GM12892 (cell line): ENCODE data around the gene LRRC56.

Experiments used
- DNase-seq: peaks from one replicate; pipeline ENCODE4 v3.0.0; 2011; ENCODE audit not compliant: insufficient read length
- FAIRE-seq: peaks from 2 replicates; lab custom pipeline; 2011; peaks lifted over from hg19 to GRCh38; lab: Jason Lieb, UNC
- POLR2A ChIP-seq: IDR thresholded peaks from 2 replicates; pipeline ENCODE4 v1.6.1; 2011; ENCODE audit warnings: low read depth, low read length, control low read depth
- POLR2AphosphoS5 ChIP-seq: IDR thresholded peaks from 2 replicates; pipeline ENCODE4 v1.6.1; 2011; ENCODE audit warnings: low read depth, low read length, control low read depth
- TAF1 ChIP-seq: IDR thresholded peaks from 2 replicates; pipeline ENCODE4 v1.6.1; 2011; ENCODE audit warnings: low read depth, mild to moderate bottlenecking, control low read depth, low read length, borderline replicate concordance

LRRC56 gene

GRCh38 chr11:538431-539051, 1.2 kb downstream of the LRRC56 start:
- DNase-seq = no peak
- FAIRE-seq = no peak
- TF ChIP-seq TAF1 = no peak
- no peak for TF ChIP-seq POLR2A
- no peak for TF ChIP-seq POLR2AphosphoS5

GRCh38 chr11:539971-540481, 2.7 kb downstream of the LRRC56 start:
- DNase-seq = no peak
- no peak for FAIRE-seq
- TF ChIP-seq TAF1 = no peak
- no peak for TF ChIP-seq POLR2A

GRCh38 chr11:540583-541432, 3.5 kb downstream of the LRRC56 start:
- no peak for TF ChIP-seq TAF1
- TF ChIP-seq POLR2A = no peak
- no peak for TF ChIP-seq POLR2AphosphoS5
- no peak for FAIRE-seq
- no peak for DNase-seq

- no peak for FAIRE-seq
- DNase-seq = no peak
- TF ChIP-seq POLR2AphosphoS5 = no peak
Measured at GRCh38 chr11:541433-541885, 4.1 kb downstream of the LRRC56 start.

- no peak for TF ChIP-seq POLR2AphosphoS5
- TF ChIP-seq POLR2A = no peak
- TF ChIP-seq TAF1 = no peak
- DNase-seq (no peak), FAIRE-seq (no peak)
Measured at GRCh38 chr11:544817-545166, 7.5 kb downstream of the LRRC56 start.

GRCh38 chr11:545171-545570, 7.8 kb downstream of the LRRC56 start:
- TF ChIP-seq POLR2A (no peak), POLR2AphosphoS5 (no peak), TAF1 (no peak)
- DNase-seq (no peak), FAIRE-seq (no peak)

GRCh38 chr11:548700-549603, 11.6 kb downstream of the LRRC56 start:
- TF ChIP-seq POLR2A (no peak), POLR2AphosphoS5 (no peak), TAF1 (no peak)
- FAIRE-seq (no peak), DNase-seq (no peak)

GRCh38 chr11:550021-550745, 12.9 kb downstream of the LRRC56 start:
- DNase-seq = no peak
- no peak for FAIRE-seq
- no peak for TF ChIP-seq TAF1
- TF ChIP-seq POLR2AphosphoS5 = no peak
- TF ChIP-seq POLR2A = no peak

- TF ChIP-seq POLR2AphosphoS5 (no peak), POLR2A (no peak), TAF1 (no peak)
- no peak for FAIRE-seq
- no peak for DNase-seq
Measured at GRCh38 chr11:550746-551085, 13.4 kb downstream of the LRRC56 start.

- TF ChIP-seq POLR2A (no peak), POLR2AphosphoS5 (no peak), TAF1 (no peak)
- FAIRE-seq = no peak
- DNase-seq = no peak
Measured at GRCh38 chr11:551131-551530, 13.8 kb downstream of the LRRC56 start.

GRCh38 chr11:551596-551995, 14.3 kb downstream of the LRRC56 start:
- FAIRE-seq = no peak
- TF ChIP-seq POLR2AphosphoS5 = no peak

More at GRCh38 chr11:551596-551995, 14.3 kb downstream of the LRRC56 start:
- DNase-seq = no peak
